GM19328 (cell line): ENCODE data around the gene SLC22A23.

Source experiments
- ATAC-seq: cut with Tn5 transposase; IDR thresholded peaks from one replicate; pipeline ENCODE4 v1.9.1; 2021; ENCODE audit warnings: mild to moderate bottlenecking, moderate library complexity; ENCODE audit not compliant: unreplicated experiment

SLC22A23 gene

GRCh38 chr6:3323148-3323547 is 133.7 kb downstream of the SLC22A23 start:
- ATAC-seq, result no peak

GRCh38 chr6:3322366-3322890 is 134.4 kb downstream of the SLC22A23 start:
- no peak for ATAC-seq

GRCh38 chr6:3321875-3322274 is 135.0 kb downstream of the SLC22A23 start:
- no peak for ATAC-seq

- ATAC-seq, result no peak
Observed at GRCh38 chr6:3321042-3321441, 135.8 kb downstream of the SLC22A23 start.

GRCh38 chr6:3320238-3320811 is 136.5 kb downstream of the SLC22A23 start:
- ATAC-seq, result no peak

GRCh38 chr6:3319610-3320200 is 137.1 kb downstream of the SLC22A23 start:
- no peak for ATAC-seq

GRCh38 chr6:3318821-3319540 is 137.9 kb downstream of the SLC22A23 start:
- ATAC-seq, result no peak

- ATAC-seq, result no peak
Observed at GRCh38 chr6:3318226-3318625, 138.6 kb downstream of the SLC22A23 start.

GRCh38 chr6:3317741-3318211 is 139.1 kb downstream of the SLC22A23 start:
- no peak for ATAC-seq

GRCh38 chr6:3316818-3317217 is 140.0 kb downstream of the SLC22A23 start:
- no peak for ATAC-seq

GRCh38 chr6:3316331-3316730 is 140.5 kb downstream of the SLC22A23 start:
- no peak for ATAC-seq

GRCh38 chr6:3315841-3316240 is 141.0 kb downstream of the SLC22A23 start:
- no peak for ATAC-seq

- ATAC-seq, result no peak
Observed at GRCh38 chr6:3314621-3315467, 142.0 kb downstream of the SLC22A23 start.

GRCh38 chr6:3314176-3314575 is 142.7 kb downstream of the SLC22A23 start:
- ATAC-seq, result no peak

GRCh38 chr6:3312604-3313231 is 144.1 kb downstream of the SLC22A23 start:
- no peak for ATAC-seq

GRCh38 chr6:3311826-3312225 is 145.0 kb downstream of the SLC22A23 start:
- ATAC-seq, result no peak

GRCh38 chr6:3310703-3311102 is 146.1 kb downstream of the SLC22A23 start:
- no peak for ATAC-seq

- no peak for ATAC-seq
Observed at GRCh38 chr6:3310051-3310448, 146.8 kb downstream of the SLC22A23 start.

GRCh38 chr6:3309391-3310050 is 147.3 kb downstream of the SLC22A23 start:
- no peak for ATAC-seq

GRCh38 chr6:3308106-3308505 is 148.7 kb downstream of the SLC22A23 start:
- ATAC-seq, result no peak
